AG09309 (cell line): Measurements from ENCODE around the gene FIGN.

Source experiments
- DNase-seq: peaks from one replicate; pipeline ENCODE4 v3.0.0-alpha.2; 2010; ENCODE audit warnings: low read depth
- H3K4me3 ChIP-seq: 2 replicates; pipeline ENCODE4 v1.5.1; 2011; ENCODE audit warnings: mild to moderate bottlenecking, low read depth, low read length, moderate library complexity; ENCODE audit not compliant: control insufficient read depth
- TF ChIP-seq, protein P1 (sequence below): IDR thresholded peaks from 2 replicates; pipeline ENCODE4 v1.5.1; 2011; ENCODE audit warnings: mild to moderate bottlenecking, low read depth, low read length, inconsistent platforms; ENCODE audit not compliant: insufficient read depth, control insufficient read depth; ENCODE audit errors: missing control alignments

Gene FIGN

DNA sequence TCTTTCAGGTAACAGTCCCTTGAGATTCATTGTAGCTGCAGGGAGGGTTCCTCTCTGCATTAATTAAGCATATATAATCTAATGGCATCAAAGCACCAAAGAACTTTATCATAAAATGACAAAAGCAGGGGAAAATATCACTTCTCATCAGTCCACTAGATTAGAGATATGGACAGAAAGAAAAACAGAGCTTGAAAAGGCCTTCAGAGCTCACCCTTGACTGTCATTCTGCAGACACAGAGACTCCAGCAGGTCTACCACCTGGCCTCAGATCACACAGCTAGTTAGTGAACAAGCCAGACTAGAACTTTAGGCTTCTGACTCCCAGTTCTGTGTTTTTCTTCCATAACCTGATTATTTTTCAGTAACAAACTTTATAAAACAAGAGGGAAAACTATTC lies 88.5 kb downstream of the FIGN start:
- no peak for DNase-seq
- H3K4me3 ChIP-seq: no peak overlapping the region
- TF ChIP-seq, protein P1, sequence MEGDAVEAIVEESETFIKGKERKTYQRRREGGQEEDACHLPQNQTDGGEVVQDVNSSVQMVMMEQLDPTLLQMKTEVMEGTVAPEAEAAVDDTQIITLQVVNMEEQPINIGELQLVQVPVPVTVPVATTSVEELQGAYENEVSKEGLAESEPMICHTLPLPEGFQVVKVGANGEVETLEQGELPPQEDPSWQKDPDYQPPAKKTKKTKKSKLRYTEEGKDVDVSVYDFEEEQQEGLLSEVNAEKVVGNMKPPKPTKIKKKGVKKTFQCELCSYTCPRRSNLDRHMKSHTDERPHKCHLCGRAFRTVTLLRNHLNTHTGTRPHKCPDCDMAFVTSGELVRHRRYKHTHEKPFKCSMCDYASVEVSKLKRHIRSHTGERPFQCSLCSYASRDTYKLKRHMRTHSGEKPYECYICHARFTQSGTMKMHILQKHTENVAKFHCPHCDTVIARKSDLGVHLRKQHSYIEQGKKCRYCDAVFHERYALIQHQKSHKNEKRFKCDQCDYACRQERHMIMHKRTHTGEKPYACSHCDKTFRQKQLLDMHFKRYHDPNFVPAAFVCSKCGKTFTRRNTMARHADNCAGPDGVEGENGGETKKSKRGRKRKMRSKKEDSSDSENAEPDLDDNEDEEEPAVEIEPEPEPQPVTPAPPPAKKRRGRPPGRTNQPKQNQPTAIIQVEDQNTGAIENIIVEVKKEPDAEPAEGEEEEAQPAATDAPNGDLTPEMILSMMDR: no peak

DNA sequence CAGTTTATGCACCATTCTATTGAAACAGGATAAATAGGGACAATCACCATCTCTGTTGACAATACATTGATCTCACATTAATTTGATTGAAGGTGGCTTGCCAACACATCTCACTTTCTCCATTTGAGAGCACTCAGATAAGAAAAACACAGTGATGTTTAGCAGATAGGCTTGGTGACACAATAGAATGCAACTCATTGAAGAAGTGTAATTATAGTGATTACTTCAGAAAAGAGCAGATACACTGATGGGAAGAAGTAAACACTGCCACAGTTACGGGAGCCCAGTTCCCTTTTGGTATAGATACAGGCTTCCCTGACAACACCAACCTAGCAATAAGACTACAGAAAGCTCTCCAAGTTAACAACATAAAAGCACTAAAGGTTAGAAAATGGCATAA lies 89.1 kb downstream of the FIGN start:
- DNase-seq: no peak
- no peak overlapping the region for H3K4me3 ChIP-seq
- TF ChIP-seq, protein P1: no peak

DNA sequence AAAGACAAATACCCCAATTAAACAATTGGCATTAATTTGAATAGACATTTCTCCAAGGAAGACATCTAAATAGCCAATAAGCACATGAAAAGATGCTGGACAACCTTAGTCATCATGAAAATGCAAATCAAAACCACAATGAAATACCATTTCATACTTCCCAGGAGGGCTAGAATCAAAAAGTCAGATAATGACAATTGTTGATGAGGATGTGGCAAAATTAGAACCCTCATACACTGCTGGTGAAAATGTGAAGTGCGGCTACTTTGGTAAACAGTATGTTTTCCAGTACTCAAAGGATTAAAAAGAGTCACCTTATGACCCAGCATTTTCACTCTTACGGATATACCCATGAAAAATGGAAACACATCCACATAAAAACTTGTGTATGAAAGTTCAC lies 91.6 kb downstream of the FIGN start:
- H3K4me3 ChIP-seq: no peak overlapping the region
- TF ChIP-seq, protein P1: no peak
- no peak for DNase-seq

DNA sequence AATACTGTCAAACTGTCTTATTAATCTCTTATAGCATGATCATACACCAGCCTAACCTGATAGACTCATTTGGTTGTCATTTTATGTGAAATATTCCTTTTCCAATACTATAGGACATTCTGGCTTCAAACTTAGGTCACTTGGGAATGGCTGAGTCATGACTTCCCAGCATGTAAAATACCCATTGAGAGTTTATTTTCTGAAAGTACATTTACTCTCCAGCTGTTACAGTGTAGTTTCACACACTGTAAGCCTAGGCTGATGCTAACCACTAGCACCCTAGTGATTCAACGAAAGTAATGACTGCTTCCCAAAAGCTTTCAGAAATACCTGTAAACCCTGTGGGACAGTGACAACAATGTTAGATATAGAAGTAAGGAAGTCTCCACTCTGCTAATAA lies 93.8 kb downstream of the FIGN start:
- no peak for DNase-seq
- TF ChIP-seq, protein P1: no peak
- H3K4me3 ChIP-seq: no peak overlapping the region

DNA sequence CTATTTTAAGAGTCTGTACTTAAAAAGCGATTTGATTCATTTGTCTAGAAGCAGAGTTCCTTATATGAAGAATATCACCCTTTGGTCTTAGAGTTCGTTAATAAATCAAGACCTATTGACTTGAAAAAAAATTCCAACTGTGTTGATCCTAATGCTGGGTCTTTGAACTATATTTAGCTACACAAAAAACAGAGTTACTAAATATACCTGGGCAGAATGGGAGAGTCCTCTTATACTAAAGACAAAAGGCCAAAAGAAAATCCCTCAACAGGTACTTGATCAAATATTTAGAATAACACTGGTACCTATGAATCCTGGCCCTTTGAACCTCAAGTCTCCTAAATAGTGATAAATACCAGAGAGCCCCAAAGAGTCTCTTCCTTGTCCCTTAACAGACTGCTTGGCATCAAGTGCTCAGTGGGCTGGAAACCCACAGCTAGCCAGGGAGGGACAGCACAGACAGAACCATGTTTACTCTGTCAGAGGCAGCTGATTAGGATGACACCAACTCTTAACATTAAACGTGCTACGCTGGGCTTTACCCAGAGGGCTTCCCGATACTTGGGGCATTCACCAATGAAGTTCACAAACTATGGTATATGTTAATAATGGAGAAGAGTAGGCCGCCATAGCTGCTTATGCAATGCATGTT lies 95.1 kb downstream of the FIGN start:
- TF ChIP-seq, protein P1: no peak
- no peak for DNase-seq
- H3K4me3 ChIP-seq: no peak overlapping the region

DNA sequence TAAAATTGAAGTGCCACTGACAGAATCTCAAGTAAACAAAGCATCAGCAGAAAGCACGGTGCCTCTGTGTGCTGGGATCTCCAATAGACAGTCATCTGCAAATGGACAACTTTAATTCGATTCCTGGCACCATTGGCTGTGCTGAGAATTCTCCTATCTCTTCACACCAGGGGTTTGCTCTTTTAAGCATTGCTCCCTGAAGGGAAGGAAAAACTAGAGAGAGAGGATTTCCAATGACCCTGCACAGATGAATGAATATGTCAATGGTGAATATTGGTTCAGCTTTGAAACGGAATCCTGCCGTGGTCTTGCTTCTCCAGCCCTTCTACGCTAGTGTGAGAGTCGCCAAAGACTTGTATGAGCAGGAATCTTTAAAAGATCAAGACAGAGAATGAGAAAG lies 97.9 kb downstream of the FIGN start:
- TF ChIP-seq, protein P1: no peak
- DNase-seq: no peak
- H3K4me3 ChIP-seq: no peak overlapping the region

DNA sequence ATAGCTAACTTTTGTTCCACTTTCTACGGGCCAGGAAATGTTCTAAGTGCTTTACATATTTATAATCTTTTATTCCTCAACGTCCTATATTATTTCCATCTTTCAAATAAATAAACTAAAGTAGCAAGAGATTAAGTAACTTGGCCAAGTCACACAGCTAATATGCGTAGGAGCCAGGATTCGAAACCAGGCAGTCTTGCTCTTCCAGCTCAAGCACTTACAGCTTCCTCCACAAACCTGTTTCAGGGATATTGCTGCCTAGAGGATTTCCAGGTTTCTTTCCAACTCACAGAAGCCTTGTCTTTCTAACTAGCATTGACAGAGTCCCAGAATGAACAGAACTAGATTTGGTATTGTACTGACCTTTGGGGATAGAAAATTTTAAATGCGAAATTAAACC lies 102.5 kb downstream of the FIGN start:
- DNase-seq: no peak
- TF ChIP-seq, protein P1: no peak

More for the DNA sequence above, 102.5 kb downstream of the FIGN start:
- no peak overlapping the region for H3K4me3 ChIP-seq
